ES-I3 (cell line): ENCODE results near the gene TGFBR3L.
"Not testable (repeated sequence)": the region's sequence is repeated elsewhere in the genome, so short reads cannot be mapped to it uniquely, and the experiment has no call there.

Experiments used
- H3K36me3 ChIP-seq: 2 replicates; pipeline ENCODE4 v1.6.1; 2013; ENCODE audit warnings: mild to moderate bottlenecking, low read length, control low read depth, moderate library complexity; ENCODE audit not compliant: insufficient read depth
- H3K4me1 ChIP-seq: 2 replicates; pipeline ENCODE4 v1.6.1; 2013; ENCODE audit warnings: mild to moderate bottlenecking, control low read depth, low read length; ENCODE audit not compliant: insufficient read depth
- H3K9ac ChIP-seq: 2 replicates; pipeline ENCODE4 v1.6.1; 2013; ENCODE audit warnings: low read depth, mild to moderate bottlenecking, low read length, moderate library complexity
- H3K9me3 ChIP-seq: 2 replicates; pipeline ENCODE4 v1.6.1; 2013; ENCODE audit warnings: mild to moderate bottlenecking, low read length, moderate library complexity; ENCODE audit not compliant: control insufficient read depth, insufficient read depth

Gene TGFBR3L

DNA sequence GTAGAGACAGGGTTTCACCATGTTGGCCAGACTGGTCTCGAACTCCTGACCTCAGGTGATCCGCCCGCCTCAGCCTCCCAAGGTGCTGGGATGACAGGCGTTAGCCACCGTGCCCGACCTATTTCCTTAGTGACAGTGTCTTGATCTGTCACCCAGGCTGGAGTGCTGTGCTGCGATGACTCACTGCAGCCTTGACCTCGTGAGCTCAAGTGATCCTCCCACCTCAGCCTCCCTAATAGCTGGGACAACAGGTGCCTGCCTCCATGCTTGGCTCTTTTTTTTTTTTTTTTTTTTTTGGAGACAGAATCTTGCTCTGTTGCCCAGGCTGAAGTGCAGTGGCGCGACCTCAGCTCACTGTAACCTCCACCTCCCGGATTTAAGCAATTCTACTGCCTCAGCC is 15.4 kb downstream of the TGFBR3L start:
- not testable (repeated sequence) for H3K9me3 ChIP-seq, H3K4me1 ChIP-seq, H3K9ac ChIP-seq, H3K36me3 ChIP-seq

DNA sequence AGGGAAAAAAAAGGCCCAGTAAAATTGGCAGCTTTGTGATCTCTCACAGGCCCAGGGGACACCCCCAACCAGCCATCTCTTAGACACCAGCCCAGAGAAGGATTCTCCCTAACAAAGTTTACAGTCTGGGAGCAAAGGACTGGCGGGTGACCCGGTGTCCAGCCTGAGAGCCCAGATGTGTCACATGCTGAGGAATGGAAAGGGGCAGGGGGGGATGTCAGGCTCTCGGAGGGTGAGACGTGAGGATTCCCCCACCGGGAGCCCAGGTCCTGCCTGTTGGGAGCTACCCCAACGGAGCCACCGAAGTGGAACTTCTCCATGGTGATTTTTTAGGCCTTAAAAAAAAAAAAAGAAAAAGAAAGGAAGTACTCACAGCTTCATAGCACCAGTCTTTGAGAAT is 16.1 kb downstream of the TGFBR3L start:
- Histone ChIP-seq H3K9me3 (no peaks in the 10 kb centered on the region), H3K36me3 (peaks cover 8% of the 10 kb centered on the region), H3K9ac (no peak overlapping the region), H3K4me1 (no peaks in the 10 kb centered on the region; the same call in 1 of the 2 replicates)

DNA sequence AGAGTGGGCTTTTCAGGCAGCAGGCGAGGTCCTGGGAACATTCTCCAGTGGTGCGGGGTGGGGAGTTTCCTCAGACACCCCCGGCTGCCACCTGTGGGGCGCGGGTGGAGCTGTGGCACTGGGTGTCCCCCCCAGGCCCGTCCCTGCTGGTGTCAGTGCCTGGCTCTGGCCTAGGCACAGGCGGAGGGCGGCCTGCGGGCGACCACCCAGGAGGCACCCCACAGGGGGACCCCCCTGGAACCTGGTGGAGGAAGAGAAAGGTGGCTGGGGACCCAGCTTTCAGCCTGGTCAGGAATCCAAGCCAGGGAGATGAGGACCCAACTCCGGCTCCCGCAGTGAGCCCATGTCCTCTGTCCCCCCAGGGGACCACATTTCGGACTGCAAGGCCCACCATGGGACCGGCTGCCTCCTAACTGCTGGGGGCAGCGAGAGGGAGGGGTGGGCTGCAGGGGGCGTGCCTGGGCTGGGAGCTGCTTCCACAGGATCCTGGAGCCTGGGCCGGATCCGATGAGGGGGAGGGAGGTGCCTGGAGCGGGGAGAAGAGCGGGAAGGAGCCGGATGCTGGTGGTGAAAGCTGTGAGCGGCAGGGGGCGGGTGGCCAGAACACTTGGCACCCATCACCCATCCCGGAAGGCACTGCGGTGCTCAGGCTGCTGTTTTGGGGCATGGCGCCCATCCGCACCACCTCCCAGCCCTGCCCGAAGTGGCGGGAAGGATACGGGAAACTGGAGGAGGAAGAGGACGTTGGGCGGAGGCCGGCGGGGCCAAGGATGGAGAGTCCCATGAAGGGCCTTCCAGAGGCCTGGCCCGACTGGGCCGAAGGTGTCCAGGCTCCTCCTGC is 16.8 kb downstream of the TGFBR3L start:
- Histone ChIP-seq H3K4me1 (no peaks in the 10 kb centered on the region), H3K36me3 (peaks cover 8% of the 10 kb centered on the region), H3K9ac (no peak overlapping the region), H3K9me3 (no peaks in the 10 kb centered on the region)

DNA sequence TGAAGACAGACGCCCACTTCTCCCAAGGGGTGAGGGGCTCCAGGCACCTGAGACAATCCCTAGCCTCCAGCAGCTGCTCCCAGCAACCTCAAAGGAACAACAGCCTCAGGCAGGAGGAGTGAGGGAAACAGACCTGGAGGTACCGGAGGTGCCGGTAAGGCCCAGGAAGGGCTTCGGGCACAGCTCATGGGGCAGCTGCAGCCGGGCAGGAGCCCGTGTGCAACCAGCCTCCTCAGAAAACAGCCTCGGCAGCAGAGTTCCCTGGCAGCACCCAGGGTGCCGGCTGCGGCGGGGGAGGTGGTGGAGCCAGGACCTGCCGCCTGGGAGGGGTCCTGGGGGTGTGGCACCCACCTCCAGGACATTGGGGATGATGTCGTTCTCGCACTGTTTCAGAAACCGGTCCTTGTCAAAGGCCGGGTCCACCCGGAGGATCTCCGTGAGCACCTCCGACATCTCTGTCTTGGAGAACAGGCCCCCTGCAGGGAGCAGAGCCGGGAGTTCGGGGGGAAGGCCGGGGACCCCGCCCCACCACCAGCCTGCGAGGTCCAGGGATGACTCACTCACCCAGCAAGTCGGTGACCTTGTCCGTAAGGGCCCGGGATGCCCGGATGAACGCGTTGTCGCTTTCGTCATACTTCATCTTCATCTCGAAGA is 17.8 kb downstream of the TGFBR3L start:
- no peak overlapping the region for H3K9ac ChIP-seq
- no peaks in the 10 kb centered on the region for H3K4me1 ChIP-seq
- peaks cover 8% of the 10 kb centered on the region for H3K36me3 ChIP-seq
- H3K9me3 ChIP-seq, result no peaks in the 10 kb centered on the region

DNA sequence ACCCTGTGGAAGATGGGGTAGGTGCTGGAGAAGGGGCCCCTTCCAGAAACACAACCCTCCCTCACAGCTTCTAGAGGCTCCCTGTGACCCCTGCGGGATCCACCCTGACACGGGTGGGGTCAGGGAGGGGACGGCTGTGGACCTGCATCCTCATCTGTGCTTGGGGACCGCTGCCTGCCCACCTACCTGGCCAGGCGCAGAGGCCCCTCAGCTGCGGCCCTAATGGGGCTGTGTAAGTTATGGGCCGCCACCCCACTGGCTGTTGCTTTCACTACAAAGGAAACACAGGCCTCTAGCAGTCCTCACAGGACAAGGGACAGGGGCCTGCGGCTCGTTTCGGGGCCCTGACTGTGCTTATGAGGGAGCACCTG is 18.3 kb downstream of the TGFBR3L start:
- Histone ChIP-seq H3K4me1 (no peaks in the 10 kb centered on the region), H3K9ac (no peak overlapping the region), H3K9me3 (no peaks in the 10 kb centered on the region), H3K36me3 (peaks cover 8% of the 10 kb centered on the region)

DNA sequence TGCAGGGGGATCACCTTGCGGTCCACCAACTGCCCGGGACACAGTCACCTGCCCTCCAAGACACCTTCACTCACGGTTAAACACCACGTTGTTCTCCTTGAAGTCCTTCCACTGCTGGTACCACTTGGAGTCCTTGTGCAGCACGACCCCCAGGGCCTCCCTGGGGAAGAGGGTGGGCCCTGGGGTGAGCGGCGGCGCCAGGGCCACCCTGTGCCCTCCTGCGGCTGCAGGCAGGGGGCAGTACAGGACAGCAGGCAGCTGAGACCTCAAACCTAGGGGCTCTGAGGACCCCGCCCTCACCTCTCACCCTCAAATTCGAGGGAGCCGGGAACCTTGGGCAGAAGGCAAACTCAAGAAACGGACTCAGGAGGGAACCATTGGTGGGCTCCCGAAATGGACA is 18.8 kb downstream of the TGFBR3L start:
- no peak overlapping the region for H3K9ac ChIP-seq
- H3K9me3 ChIP-seq, result no peaks in the 10 kb centered on the region
- H3K4me1 ChIP-seq, result no peaks in the 10 kb centered on the region
- peaks cover 8% of the 10 kb centered on the region for H3K36me3 ChIP-seq

DNA sequence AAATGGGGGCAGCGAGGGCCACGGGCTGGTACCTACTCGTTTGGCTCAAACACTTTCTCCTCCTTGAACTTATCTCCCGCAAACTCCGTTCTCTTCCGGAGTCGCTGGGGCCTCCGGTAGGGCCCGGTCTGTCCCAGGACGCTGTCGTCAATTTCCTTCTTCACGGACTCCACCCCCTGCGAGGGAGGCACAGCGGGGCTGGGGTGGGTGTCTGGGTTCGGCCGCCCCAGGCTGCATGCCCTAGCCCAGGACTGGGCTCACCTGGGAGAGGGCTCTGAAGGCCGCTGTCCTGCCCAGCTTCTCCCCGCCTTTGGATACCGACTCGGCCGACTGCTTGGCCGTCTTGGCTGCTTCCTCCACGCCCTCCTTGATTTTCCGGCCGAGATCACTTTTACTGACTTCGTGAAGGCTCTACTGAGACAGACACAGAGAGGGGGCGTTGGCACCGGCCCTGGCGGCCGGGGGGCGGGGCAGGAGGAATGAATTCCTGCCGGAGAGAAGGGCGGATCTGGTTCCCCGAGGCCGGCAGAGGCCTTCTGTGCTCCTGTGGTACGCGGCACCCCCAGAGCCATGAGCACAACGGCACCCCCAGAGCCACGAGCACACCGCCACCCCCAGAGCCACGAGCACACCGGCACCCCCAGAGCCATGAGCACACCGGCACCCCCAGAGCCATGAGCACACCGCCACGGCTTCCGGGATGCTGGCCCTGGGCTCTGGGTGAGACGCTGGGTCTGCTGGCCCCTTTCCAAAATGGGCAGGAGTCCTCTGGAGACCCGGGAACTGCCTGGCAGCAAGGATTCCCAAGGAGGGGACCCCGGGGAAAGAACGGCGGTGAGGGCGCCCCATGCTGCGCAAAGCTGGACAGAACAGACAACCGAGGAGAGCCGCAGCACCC is 19.4 kb downstream of the TGFBR3L start:
- H3K36me3 ChIP-seq, result peaks cover 8% of the 10 kb centered on the region
- no peaks in the 10 kb centered on the region for H3K9me3 ChIP-seq
- no peaks in the 10 kb centered on the region for H3K4me1 ChIP-seq
- H3K9ac ChIP-seq, result no peak overlapping the region

DNA sequence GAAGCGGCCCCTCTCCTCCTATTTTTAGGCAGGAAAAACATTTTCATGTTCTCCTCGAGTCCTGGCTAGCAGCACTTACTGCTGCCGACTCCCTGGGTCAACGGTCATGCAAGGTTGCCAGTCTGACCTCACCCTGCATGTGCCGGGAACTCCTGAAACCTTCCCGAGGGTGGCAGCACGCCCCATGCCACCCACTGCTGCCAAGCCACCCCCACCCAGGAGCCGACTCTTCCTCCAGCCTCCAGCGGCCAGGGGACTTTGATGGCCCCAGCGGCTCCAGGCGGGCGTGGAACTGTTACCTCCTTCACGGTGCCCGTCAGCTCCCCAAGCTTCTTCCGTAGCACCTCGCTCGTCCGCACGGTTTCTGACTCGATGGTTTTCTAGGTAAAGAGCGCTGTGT is 20.1 kb downstream of the TGFBR3L start:
- H3K4me1 ChIP-seq, result no peaks in the 10 kb centered on the region
- peaks cover 8% of the 10 kb centered on the region for H3K36me3 ChIP-seq
- H3K9me3 ChIP-seq, result no peaks in the 10 kb centered on the region
- no peak overlapping the region for H3K9ac ChIP-seq

DNA sequence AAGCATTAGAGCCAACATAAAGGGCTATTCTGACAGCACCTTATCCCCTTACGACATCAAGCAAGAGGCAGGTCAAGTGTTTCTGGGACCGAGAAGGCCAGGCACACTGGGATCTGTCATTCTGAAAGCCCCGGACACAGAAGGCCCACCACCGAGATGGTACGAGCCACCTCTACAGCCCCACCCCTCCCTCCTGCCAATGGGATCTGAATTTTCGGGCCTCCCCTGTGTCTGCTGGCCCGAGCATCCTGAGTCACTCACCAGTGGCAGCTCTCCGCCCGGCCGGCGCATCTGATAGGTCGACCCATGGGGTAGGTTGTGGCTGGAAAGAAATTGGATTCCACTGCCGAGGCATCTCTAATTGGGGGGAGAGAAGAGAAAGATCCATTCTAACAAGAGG is 26.2 kb downstream of the TGFBR3L start:
- H3K9ac ChIP-seq, result no peak overlapping the region
- H3K9me3 ChIP-seq, result no peaks in the 10 kb centered on the region
- peaks cover 4% of the 10 kb centered on the region; the same call in 1 of the 2 replicates for H3K36me3 ChIP-seq
- H3K4me1 ChIP-seq, result no peaks in the 10 kb centered on the region

DNA sequence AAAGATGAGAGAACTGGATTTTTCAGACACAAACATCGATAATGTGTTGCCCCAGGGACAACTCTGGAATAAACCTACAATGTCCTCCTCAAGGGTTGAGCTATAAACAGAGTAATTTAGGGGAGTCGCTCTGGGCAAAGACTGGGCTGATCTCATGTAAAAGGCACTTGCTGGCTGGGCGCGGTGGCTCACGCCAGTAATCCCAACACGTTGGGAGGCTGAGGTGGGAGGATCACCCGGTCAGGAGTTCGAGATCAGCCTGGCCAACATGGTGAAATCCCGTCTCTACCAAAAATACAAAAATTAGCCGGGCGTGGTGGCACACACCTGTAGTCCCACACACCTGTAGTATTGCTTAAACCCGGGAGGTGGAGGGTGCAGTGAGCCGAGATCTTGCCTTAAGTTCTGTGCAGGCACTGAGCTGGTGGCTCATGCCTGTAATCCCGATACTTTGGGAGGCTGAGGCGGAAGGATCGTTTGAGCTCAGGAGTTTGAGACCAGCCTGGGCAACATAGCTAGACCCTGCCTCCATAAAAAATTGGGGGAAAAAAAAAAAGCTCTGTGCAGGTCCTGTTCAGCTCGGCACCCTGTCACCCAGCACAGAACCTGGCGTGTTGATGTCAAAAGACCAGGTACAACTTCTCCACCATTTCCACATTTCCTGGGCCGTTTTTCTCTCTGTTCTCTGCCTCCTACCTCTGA is 27.4 kb downstream of the TGFBR3L start:
- peaks cover 4% of the 10 kb centered on the region; the same call in 1 of the 2 replicates for H3K36me3 ChIP-seq
- H3K9me3 ChIP-seq, result no peaks in the 10 kb centered on the region
- H3K4me1 ChIP-seq, result no peaks in the 10 kb centered on the region
- H3K9ac ChIP-seq, result peak overlapping the region; percentile 97; the same call in 1 of the 2 replicates

DNA sequence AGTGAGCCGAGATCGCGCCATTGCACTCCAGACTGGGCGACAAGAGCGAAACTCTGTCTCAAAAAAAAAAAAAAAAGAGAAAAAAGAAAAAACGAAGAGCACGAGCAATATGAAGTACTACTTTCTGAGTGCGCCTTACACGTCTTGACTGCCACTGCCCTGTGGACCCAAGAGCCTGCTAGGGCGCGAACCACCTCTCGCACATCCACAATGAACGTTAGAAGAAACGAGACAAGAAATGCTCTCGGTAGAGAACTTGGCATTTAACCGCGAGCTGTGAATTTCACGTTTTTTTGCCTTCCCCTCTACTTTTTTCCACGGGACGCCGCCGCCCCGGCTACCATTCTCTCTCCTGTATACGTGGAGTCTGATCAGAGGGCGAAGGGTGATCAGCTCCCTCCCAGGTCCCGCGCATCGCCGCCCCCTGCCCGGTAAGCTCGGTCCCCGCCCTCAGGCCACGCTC is 28.4 kb downstream of the TGFBR3L start:
- peak overlapping the region; percentile 97 for H3K9ac ChIP-seq
- H3K4me1 ChIP-seq, result no peaks in the 10 kb centered on the region
- peaks cover 4% of the 10 kb centered on the region; the same call in 1 of the 2 replicates for H3K36me3 ChIP-seq
- no peaks in the 10 kb centered on the region for H3K9me3 ChIP-seq

DNA sequence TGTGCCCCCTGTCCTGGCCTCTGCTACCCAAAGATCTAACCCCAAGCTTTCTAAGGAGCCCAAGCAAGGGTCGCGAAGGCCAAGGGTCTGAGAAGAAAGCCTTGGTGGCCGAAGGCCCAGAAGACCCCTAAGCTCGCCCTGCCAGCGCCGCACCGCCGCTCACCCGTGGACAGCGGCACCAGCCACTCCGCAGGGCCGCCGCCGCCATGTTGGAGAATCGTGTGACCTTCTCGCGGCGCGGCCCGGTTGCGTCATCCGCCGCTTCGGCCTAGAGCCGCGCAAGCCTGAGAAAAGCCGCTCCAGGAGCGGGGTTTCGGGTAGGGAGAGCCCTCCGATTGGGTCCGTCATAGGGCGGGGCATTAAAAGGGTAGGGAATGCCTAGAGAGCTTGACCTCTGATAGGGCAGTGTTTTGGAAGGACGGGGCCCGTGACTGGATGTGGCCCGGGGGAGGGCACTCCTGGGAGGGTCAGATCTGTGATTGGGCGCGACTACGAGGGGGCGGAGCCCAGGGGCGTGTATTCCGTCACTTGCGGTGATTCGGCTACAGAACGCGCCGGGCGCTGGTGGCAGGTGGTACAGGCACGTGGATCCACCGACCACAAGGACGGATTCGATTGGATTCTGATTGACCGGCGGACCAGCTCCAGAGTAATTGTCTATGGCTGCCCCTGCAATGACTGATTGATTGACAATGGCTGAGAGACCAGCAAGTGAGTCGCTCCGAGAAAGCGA is 29.0 kb downstream of the TGFBR3L start, which contains the start of gene TIMM44:
TIMM44 (minus strand) TSS at position 223 of the 733 bp plus-strand sequence; CDS start at position 208, 15 bp downstream.
- Histone ChIP-seq H3K36me3 (peaks cover 4% of the 10 kb centered on the region; the same call in 1 of the 2 replicates), H3K9me3 (no peaks in the 10 kb centered on the region), H3K4me1 (no peaks in the 10 kb centered on the region), H3K9ac (peak within 1 kb of the TSS; percentile 97)

DNA sequence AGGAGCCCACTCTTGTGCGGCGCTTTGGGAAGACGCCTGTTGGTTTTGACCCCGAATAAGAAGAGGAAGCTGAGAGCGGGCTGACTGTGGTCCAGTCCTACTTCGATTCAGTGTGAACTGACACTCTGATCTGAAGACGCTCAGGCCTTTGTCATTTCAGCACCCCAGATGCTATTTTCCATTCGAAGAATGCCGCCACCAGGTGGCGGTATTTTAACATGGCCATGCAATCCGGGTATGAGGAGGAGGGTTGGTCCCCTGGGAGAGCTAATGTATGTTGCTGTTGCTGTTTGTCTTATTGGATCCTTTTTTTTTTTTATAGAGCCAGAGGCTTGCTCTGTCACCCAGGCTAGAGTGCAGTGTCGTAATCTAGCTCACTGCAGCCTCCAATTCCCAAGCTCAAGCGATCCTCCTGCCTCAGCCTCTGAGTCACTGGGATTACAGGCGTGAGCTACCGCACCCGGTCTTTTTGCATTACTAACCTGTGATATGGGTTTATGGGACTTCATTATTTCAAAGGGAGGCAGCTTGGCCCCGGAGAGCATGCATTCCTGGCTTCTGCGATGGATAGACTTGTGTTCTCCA is 29.6 kb downstream of the TGFBR3L start:
- H3K9me3 ChIP-seq, result no peaks in the 10 kb centered on the region
- H3K4me1 ChIP-seq, result no peaks in the 10 kb centered on the region
- H3K36me3 ChIP-seq, result peaks cover 4% of the 10 kb centered on the region; the same call in 1 of the 2 replicates
- H3K9ac ChIP-seq, result peak overlapping the region; percentile 97
